GF-D8 (cell line): ENCODE measurements around the gene FGR.

Experiments used
- DNase-seq: peaks from one replicate; lab custom pipeline; 2025; lab: John Stamatoyannopoulos, UW

FGR gene

GRCh38 chr1:27588256-27589232 is 46.4 kb downstream of the FGR start:
- DNase-seq, result no peak

GRCh38 chr1:27585684-27586083 is 49.3 kb downstream of the FGR start:
- no peak for DNase-seq

DNA sequence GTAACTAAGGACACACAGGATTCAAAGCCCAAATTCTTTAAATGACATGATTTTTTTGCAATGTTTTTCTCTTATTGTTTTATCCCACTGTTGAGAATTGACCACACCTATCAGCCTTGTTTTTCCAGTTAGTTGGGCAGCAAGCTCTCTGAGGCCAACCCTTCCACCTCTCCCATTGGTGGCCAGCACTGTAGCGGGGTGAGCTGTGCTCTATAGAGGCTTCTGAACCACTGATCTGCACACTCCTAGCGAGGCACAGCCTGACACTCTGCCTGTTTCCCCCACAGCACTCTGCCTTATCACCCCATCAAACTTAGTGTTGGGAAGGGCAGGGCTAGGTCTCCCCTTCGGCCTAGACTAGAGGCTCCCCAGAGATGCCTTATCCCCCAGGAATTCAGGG is 50.5 kb downstream of the FGR start:
- no peak for DNase-seq

GRCh38 chr1:27583479-27583878 is 51.5 kb downstream of the FGR start:
- no peak for DNase-seq

DNA sequence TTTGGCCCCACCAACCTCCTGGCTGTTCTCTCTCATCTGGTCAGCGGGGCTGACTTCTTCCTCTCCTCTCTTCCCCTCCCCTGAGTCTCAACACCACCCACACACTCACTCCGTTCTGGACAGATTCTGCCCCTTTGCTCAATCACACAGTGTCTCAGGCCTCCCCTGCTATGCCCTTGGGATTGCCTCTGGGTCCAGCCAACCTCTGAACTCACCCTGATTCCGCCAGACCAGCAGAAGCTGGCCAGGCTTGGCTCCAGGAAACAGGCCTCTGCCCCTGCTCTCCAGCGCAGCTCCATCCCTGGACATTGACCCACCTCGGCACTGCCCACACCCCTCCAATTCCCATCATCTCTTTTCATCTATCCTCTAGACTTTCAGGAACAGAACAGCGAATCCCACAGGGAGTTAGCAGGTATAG is 53.2 kb downstream of the FGR start:
- DNase-seq, result no peak

- DNase-seq, result peak; percentile 74
Measured at GRCh38 chr1:27577504-27578188, 57.3 kb downstream of the FGR start.

DNA sequence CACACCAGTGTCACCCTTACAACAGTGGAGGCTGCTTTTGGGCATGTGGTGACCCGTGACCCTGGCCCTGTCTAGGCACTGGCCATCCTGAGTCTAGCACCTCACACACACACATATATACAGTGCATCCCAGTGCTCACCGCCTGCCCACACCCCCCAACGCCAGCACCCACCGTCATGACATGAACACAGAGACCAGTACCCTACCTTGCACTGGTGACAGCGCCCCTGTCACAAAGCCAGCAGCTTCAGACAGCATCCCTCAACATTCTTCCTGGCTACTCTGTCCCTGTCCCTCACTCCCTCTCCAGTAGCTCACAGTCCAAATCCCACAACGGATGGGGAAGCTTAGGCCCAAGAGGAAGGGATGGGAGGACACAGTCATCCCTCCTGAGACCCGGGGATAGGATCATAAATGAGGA is 58.2 kb downstream of the FGR start:
- DNase-seq, result no peak

GRCh38 chr1:27575840-27576331 is 59.1 kb downstream of the FGR start:
- no peak for DNase-seq

DNA sequence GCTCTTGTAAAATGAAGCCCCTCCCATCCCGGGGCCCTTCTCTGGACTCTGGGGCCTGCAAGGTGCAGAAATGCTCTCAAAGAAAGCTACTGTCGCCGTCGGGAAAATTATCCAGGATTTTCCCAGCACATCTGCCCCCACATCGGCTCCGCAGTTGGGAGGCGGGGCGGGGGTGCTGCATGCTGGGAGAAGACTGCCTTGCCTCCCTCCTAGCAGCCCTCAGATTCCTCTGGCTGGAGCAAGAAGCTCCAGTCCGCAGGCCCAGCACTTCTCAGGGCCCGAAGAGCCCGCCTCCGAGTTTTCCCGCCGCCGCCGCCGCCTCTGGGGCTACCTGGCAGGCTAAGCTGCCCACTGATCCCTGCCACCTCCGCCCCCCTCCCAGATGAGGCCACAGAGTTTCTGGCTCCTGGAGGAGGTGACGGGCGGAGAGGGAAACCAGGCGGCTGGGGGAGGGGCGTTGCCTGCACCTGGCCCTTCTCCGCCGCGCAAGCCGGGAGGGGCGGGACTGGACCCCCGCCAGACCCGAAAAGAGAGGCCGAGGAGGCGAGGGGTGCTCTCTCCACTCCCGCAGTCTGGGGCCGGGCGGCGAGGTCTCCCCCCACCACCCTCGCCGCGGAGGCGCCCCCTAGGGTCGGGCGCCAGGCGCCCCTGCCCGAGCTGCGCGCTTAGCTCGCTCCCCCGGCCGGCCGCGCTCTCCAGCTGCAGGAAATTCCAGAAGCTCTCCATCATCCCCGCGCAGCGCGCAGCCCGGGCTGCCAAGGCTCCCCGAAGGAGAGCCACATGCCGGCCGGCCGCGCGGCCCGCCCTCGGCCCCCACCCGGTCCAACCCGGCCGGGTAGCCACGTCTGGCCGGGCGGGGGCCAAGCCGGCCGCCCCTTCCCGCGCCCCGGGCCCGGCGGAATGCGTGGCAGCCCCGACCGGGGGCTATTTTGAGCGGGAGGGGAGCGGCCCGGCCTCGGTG is 59.8 kb downstream of the FGR start:
- DNase-seq, result no peak

- no peak for DNase-seq
Measured at GRCh38 chr1:27574001-27574781, 60.8 kb downstream of the FGR start.

DNA sequence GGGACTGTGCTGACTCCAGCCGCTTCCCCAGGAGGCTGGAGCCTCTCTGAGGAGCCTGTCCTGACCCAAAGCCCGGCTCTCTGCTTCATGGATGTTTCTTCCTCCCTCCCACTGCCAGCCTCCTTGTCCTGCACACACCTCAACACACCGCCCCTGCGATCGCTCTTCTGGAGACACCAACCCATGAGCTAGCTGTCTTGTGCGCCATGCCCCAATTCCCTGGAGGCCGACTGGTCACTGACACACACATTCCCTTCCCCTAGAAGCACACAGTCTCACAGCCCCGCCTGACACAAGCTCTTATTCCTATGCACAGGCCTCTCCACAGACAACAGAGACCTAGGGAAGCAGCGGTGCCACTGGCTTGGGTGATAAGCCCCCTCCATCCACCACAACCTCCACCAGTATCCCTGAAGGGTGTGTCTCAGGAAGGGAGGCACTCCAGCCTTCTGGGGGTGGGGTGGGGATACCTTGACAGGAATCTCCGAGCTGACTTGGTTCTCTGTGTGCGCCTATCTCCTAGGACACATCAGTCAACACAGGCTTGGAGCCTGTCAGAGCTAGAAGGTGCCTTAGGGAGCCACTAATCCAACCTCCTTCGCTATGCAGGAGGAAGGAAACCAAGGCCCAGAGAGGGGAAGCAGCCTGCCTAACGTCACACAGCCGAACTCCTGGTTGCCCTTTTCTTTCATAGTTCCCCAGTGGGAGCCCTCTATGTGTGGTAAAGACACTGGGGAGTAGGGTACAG is 62.1 kb downstream of the FGR start:
- DNase-seq, result no peak

DNA sequence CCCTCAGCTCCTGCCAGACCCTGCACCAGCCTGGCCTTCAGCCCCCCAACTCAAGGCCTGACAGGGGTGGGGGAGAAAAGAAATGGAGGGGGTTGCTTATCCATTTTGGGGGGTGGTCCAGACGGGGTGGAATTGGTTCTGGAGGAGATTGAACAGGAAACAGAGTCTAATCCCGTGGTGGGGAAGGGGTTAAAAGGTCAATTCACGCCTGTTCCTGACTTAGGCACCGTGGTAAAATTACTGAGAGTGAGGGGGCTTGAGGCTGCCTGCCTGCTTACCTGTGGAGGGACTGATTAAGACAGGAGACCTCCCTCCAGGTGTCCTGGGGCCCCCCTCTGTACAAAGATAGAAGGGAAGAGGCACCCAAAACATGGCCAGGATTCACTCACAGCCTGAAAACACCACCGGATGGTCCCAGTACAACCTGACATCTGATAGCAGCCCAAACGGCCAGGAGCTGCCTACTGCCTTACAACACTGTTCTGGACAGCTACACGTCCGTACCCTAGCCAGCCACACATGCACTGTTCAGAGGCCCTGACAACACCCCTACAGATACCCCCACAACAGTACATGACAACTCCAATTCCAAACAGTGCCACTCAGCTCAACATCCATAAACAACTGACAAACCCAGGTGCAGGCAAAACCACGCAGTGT is 62.8 kb downstream of the FGR start:
- no peak for DNase-seq

DNA sequence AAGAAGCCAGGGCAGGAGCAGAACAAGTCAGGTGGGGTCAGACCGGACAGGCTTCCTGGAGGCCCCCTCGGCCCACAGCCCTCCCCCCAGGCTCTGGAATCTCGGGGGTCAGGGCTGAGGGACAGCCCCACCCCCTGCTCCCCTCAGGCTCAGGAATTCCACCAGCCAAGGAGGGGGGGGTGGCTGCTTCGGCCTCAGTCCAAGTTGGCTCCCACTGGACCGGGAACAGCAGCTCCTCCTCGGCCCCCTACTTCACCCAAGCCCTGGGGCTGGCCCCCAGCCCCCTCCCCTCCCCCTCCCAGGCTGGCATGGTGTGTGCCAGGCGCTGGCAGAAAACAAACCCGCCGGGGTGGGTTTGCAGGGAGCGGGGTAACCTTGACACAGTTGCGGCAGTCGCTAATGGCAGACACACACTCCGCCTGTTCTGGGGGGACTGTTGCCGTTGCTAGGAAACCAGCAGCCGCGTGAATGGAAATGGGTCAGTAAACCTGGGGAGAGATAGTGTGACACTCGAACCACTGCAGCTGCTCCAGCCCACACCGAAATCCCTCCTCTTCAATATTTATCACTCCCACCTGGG is 63.5 kb downstream of the FGR start:
- DNase-seq, result no peak

DNA sequence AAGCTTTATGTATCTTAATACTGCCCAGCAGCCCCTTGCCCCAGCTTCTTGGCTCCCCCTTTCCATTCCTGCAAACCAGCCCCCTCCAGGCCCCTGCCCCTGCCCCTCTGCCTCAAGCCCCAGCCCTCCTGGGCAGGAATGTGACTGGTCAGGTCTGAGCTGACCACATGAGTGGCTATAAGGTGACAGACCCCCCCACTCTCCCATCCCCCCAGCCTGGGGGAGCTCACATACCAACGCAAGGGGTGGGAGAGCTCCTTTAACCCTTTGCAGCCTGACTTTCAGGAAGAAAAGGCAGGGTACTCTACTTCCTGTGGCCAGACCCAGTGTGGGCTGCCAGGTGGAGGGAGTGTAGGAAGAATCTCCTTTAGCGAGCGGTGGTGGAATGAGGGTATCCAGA is 64.2 kb downstream of the FGR start:
- DNase-seq, result no peak

DNA sequence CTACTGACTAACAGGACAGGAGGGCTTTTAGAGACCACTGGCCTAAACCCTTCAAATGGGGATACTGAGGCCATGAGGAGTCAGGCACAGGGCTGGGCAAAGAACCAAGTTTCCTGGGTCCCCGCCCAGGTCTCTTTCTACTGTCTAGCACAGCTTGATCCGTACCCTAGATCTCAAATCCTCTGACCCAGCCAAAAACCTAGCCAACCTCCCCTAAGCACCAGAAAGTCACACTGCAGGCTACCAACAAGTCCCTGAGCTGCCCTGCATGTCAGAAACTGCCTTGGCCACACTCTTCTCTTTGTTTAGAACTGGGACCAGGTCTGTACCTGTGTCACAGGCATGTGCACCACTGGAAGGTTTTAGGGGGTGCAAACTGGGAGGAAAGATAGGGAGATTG is 64.6 kb downstream of the FGR start:
- no peak for DNase-seq

DNA sequence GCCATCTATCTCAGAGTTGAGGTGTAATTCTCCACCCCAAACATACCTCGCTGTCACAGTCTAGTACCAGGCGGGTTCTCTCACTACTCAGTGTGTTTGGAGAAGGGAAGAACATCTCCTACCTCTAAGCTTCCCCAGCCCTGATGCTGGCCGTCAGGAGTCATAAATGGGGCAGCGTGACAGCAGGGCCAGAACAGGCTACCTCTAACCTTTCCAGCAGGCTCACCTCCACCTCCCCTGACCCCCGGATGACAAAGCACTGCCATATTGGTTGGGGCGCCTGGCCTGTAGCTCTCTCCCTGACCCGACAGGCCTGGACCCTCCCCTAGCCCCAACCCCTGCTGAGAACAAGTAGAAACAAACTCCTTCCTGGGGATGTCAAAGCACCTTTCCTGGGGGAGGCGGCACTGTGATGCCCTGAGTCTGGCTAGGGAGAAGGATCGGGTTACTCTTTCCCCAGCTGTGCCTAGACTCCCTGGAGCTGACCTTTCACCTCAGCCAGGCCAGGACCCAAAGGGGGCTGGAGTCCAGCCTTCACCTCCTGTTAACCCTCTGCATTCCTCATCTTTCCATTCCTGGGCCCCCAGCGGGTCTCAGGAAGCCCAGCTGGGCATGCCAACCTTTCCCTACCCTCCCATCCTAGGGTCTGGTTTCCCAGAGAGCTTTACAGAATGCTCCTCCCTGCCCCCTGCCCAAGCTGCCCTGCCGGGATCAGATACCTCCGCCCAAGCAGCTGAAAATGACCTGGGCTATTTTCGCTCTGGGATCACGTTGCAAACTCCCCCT is 65.3 kb downstream of the FGR start:
- no peak for DNase-seq

GRCh38 chr1:27569088-27569460 is 65.9 kb downstream of the FGR start:
- DNase-seq, result no peak

GRCh38 chr1:27568300-27569087 is 66.5 kb downstream of the FGR start:
- DNase-seq, result no peak
